ENCODE results near the gene BCAS3.

GRCh38 chr17:60904582-60904981, 226.9 kb downstream of the BCAS3 start:
- TF ChIP-seq ISL1 (CRISPR knock-in tag; IDR thresholded peaks at IDR 0.05), result no peak
- no peak for TF ChIP-seq CSRNP3 (CRISPR knock-in tag; IDR thresholded peaks at IDR 0.05)
- TF ChIP-seq PATZ1 (CRISPR knock-in tag; IDR thresholded peaks at IDR 0.05; ENCODE audit: borderline replicate concordance), result no peak
- no peak for TF ChIP-seq ZFP30 (CRISPR knock-in tag; IDR thresholded peaks at IDR 0.05)
- no peak for TF ChIP-seq RARB (CRISPR knock-in tag; IDR thresholded peaks at IDR 0.05)
- TF ChIP-seq, protein P1, sequence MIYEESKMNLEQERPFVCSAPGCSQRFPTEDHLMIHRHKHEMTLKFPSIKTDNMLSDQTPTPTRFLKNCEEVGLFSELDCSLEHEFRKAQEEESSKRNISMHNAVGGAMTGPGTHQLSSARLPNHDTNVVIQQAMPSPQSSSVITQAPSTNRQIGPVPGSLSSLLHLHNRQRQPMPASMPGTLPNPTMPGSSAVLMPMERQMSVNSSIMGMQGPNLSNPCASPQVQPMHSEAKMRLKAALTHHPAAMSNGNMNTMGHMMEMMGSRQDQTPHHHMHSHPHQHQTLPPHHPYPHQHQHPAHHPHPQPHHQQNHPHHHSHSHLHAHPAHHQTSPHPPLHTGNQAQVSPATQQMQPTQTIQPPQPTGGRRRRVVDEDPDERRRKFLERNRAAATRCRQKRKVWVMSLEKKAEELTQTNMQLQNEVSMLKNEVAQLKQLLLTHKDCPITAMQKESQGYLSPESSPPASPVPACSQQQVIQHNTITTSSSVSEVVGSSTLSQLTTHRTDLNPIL (CRISPR knock-in tag; IDR thresholded peaks at IDR 0.05; ENCODE audit: low read depth), result no peak
- no peak for TF ChIP-seq SNAI2 (CRISPR knock-in tag; IDR thresholded peaks at IDR 0.05)
- no peak for TF ChIP-seq ZFP3 (CRISPR knock-in tag; IDR thresholded peaks at IDR 0.05)
- no peak for TF ChIP-seq ARNTL (CRISPR knock-in tag; IDR thresholded peaks at IDR 0.05; ENCODE audit: borderline replicate concordance, low read depth)
- TF ChIP-seq, protein P2, sequence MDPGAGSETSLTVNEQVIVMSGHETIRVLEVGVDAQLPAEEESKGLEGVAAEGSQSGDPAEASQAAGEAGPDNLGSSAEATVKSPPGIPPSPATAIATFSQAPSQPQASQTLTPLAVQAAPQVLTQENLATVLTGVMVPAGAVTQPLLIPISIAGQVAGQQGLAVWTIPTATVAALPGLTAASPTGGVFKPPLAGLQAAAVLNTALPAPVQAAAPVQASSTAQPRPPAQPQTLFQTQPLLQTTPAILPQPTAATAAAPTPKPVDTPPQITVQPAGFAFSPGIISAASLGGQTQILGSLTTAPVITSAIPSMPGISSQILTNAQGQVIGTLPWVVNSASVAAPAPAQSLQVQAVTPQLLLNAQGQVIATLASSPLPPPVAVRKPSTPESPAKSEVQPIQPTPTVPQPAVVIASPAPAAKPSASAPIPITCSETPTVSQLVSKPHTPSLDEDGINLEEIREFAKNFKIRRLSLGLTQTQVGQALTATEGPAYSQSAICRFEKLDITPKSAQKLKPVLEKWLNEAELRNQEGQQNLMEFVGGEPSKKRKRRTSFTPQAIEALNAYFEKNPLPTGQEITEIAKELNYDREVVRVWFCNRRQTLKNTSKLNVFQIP (CRISPR knock-in tag; IDR thresholded peaks at IDR 0.05; ENCODE audit: borderline replicate concordance, low read depth), result no peak
- no peak for TF ChIP-seq CSDC2 (CRISPR knock-in tag; IDR thresholded peaks at IDR 0.05)
- no peak for TF ChIP-seq ZNF8 (CRISPR knock-in tag; IDR thresholded peaks at IDR 0.05)
- TF ChIP-seq TOX (CRISPR knock-in tag; IDR thresholded peaks at IDR 0.05; ENCODE audit: borderline replicate concordance), result no peak
